ENCODE measurements around the gene HCST.

HCST gene

DNA sequence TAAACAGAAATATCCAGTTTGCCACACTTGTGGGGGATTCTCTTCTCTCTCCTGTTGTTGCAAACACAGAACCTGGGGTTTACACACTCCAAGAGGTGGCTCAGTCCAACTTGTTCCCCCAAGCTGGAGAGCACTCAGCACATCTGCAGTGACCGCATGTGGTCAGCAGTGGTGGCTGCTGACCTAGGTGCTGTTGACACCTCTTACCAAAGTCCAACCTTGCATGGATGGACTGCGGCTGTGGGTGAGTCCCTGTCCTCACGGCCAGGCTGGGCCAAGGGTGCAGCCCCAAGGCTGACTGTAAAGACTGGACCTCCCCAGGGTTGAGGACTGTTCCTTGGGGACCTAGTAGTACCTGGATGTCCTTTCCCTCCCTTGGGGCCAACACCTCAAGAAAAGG is 39.9 kb downstream of the HCST start:
- no peak for ATAC-seq

DNA sequence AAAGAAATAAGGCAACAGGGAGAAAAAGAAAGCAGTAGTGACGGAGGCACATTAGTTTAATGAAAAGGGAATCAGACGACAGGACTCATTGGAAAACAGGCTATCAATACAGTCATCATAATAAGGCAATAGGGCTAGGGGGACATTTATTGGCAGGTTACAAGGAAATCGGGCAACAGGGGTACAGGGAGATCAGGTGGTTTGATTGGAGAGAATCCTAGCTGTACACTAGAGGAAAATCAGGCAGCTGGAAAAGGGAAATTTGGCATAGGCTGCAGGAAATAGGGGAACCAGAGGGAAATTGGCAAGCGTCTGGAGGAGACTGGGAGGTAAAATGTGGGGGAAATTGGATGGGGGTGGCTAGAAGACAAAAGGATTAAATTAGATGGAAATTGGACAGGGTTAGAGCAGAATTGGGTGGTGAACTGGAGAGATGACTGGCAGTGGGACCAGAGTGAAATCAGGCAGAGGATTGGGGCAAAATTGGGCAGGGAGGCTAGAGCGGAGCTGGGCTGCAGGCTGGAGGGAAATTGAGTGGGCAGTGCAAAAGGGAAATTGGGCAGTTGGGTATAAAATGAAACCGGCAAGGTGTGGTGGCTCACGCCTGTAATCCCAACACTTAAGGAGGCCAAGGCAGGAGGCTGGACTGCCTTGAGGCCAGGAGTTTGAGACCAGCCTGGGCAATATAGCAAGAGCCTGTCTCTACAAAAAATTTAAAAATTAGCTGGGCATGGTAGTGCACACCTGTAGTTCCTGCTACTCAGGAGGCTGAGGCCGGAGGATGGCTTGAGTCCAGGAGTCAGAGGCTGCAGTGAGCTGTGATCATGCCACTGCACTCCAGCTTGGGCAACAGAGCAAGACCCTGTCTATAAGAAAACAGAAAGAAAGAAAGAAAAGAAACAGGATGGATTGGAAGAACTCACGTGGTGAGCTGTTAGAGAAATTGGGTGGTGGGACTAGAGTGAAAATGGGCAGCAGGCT is 41.3 kb downstream of the HCST start:
- no peak for ATAC-seq
- TF ChIP-seq ARNTL (CRISPR knock-in tag; IDR thresholded peaks at IDR 0.05; ENCODE audit: borderline replicate concordance, low read depth) (no peak), GLIS3 (CRISPR knock-in tag; IDR thresholded peaks at IDR 0.05) (no peak), ZNF8 (CRISPR knock-in tag; IDR thresholded peaks at IDR 0.05) (no peak), CSDC2 (CRISPR knock-in tag; IDR thresholded peaks at IDR 0.05) (no peak), ZNF70 (CRISPR knock-in tag; IDR thresholded peaks at IDR 0.05) (no peak), BACH2 (CRISPR knock-in tag; IDR thresholded peaks at IDR 0.05; ENCODE audit: borderline replicate concordance) (no peak), ESRRG (CRISPR knock-in tag; IDR thresholded peaks at IDR 0.05) (no peak)
- TF ChIP-seq, protein P1, sequence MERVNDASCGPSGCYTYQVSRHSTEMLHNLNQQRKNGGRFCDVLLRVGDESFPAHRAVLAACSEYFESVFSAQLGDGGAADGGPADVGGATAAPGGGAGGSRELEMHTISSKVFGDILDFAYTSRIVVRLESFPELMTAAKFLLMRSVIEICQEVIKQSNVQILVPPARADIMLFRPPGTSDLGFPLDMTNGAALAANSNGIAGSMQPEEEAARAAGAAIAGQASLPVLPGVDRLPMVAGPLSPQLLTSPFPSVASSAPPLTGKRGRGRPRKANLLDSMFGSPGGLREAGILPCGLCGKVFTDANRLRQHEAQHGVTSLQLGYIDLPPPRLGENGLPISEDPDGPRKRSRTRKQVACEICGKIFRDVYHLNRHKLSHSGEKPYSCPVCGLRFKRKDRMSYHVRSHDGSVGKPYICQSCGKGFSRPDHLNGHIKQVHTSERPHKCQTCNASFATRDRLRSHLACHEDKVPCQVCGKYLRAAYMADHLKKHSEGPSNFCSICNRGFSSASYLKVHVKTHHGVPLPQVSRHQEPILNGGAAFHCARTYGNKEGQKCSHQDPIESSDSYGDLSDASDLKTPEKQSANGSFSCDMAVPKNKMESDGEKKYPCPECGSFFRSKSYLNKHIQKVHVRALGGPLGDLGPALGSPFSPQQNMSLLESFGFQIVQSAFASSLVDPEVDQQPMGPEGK (CRISPR knock-in tag; IDR thresholded peaks at IDR 0.05; ENCODE audit: borderline replicate concordance) = no peak
- TF ChIP-seq, protein P2, sequence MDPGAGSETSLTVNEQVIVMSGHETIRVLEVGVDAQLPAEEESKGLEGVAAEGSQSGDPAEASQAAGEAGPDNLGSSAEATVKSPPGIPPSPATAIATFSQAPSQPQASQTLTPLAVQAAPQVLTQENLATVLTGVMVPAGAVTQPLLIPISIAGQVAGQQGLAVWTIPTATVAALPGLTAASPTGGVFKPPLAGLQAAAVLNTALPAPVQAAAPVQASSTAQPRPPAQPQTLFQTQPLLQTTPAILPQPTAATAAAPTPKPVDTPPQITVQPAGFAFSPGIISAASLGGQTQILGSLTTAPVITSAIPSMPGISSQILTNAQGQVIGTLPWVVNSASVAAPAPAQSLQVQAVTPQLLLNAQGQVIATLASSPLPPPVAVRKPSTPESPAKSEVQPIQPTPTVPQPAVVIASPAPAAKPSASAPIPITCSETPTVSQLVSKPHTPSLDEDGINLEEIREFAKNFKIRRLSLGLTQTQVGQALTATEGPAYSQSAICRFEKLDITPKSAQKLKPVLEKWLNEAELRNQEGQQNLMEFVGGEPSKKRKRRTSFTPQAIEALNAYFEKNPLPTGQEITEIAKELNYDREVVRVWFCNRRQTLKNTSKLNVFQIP (CRISPR knock-in tag; IDR thresholded peaks at IDR 0.05; ENCODE audit: borderline replicate concordance, low read depth) = no peak
- TF ChIP-seq, protein P3, sequence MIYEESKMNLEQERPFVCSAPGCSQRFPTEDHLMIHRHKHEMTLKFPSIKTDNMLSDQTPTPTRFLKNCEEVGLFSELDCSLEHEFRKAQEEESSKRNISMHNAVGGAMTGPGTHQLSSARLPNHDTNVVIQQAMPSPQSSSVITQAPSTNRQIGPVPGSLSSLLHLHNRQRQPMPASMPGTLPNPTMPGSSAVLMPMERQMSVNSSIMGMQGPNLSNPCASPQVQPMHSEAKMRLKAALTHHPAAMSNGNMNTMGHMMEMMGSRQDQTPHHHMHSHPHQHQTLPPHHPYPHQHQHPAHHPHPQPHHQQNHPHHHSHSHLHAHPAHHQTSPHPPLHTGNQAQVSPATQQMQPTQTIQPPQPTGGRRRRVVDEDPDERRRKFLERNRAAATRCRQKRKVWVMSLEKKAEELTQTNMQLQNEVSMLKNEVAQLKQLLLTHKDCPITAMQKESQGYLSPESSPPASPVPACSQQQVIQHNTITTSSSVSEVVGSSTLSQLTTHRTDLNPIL (CRISPR knock-in tag; IDR thresholded peaks at IDR 0.05; ENCODE audit: low read depth) = no peak
- TF ChIP-seq, protein P4, sequence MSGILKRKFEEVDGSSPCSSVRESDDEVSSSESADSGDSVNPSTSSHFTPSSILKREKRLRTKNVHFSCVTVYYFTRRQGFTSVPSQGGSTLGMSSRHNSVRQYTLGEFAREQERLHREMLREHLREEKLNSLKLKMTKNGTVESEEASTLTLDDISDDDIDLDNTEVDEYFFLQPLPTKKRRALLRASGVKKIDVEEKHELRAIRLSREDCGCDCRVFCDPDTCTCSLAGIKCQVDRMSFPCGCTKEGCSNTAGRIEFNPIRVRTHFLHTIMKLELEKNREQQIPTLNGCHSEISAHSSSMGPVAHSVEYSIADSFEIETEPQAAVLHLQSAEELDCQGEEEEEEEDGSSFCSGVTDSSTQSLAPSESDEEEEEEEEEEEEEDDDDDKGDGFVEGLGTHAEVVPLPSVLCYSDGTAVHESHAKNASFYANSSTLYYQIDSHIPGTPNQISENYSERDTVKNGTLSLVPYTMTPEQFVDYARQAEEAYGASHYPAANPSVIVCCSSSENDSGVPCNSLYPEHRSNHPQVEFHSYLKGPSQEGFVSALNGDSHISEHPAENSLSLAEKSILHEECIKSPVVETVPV (CRISPR knock-in tag; IDR thresholded peaks at IDR 0.05) = no peak
- TF ChIP-seq, protein P5, sequence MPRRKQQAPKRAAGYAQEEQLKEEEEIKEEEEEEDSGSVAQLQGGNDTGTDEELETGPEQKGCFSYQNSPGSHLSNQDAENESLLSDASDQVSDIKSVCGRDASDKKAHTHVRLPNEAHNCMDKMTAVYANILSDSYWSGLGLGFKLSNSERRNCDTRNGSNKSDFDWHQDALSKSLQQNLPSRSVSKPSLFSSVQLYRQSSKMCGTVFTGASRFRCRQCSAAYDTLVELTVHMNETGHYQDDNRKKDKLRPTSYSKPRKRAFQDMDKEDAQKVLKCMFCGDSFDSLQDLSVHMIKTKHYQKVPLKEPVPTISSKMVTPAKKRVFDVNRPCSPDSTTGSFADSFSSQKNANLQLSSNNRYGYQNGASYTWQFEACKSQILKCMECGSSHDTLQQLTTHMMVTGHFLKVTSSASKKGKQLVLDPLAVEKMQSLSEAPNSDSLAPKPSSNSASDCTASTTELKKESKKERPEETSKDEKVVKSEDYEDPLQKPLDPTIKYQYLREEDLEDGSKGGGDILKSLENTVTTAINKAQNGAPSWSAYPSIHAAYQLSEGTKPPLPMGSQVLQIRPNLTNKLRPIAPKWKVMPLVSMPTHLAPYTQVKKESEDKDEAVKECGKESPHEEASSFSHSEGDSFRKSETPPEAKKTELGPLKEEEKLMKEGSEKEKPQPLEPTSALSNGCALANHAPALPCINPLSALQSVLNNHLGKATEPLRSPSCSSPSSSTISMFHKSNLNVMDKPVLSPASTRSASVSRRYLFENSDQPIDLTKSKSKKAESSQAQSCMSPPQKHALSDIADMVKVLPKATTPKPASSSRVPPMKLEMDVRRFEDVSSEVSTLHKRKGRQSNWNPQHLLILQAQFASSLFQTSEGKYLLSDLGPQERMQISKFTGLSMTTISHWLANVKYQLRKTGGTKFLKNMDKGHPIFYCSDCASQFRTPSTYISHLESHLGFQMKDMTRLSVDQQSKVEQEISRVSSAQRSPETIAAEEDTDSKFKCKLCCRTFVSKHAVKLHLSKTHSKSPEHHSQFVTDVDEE (CRISPR knock-in tag; IDR thresholded peaks at IDR 0.05) = no peak

More for the DNA sequence above, 39.9 kb downstream of the HCST start:
- TF ChIP-seq, protein P2 (CRISPR knock-in tag; IDR thresholded peaks at IDR 0.05; ENCODE audit: borderline replicate concordance, low read depth) = no peak
- no peak for TF ChIP-seq SNAI2 (CRISPR knock-in tag; IDR thresholded peaks at IDR 0.05)

DNA sequence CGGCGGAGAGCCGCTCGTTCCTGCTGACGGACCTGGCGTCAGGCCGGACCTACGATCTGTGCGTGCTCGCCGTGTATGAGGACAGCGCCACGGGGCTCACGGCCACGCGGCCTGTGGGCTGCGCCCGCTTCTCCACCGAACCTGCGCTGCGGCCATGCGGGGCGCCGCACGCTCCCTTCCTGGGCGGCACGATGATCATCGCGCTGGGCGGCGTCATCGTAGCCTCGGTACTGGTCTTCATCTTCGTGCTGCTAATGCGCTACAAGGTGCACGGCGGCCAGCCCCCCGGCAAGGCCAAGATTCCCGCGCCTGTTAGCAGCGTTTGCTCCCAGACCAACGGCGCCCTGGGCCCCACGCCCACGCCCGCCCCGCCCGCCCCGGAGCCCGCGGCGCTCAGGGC is 42.2 kb downstream of the HCST start:
- no peak for ATAC-seq
- TF ChIP-seq, protein P3 (CRISPR knock-in tag; IDR thresholded peaks at IDR 0.05; ENCODE audit: low read depth) = no peak
- TF ChIP-seq ZNF70 (CRISPR knock-in tag; IDR thresholded peaks at IDR 0.05) = no peak
- TF ChIP-seq SNAI2 (CRISPR knock-in tag; IDR thresholded peaks at IDR 0.05) = no peak
- TF ChIP-seq, protein P4 (CRISPR knock-in tag; IDR thresholded peaks at IDR 0.05) = no peak
- no peak for TF ChIP-seq BACH2 (CRISPR knock-in tag; IDR thresholded peaks at IDR 0.05; ENCODE audit: borderline replicate concordance)
- no peak for TF ChIP-seq CSDC2 (CRISPR knock-in tag; IDR thresholded peaks at IDR 0.05)
- TF ChIP-seq GLIS3 (CRISPR knock-in tag; IDR thresholded peaks at IDR 0.05) = no peak
- no peak for TF ChIP-seq OSR1 (CRISPR knock-in tag; IDR thresholded peaks at IDR 0.05)
- no peak for TF ChIP-seq ESRRG (CRISPR knock-in tag; IDR thresholded peaks at IDR 0.05)
- TF ChIP-seq TCF4 (CRISPR knock-in tag; IDR thresholded peaks at IDR 0.05; ENCODE audit: borderline replicate concordance) = no peak
- TF ChIP-seq, protein P5 (CRISPR knock-in tag; IDR thresholded peaks at IDR 0.05) = no peak
- TF ChIP-seq TOX (CRISPR knock-in tag; IDR thresholded peaks at IDR 0.05; ENCODE audit: borderline replicate concordance) = no peak
- TF ChIP-seq ISL1 (CRISPR knock-in tag; IDR thresholded peaks at IDR 0.05) = no peak
